Bone marrow (tissue), 2 donors: Measurements from ENCODE around the gene STX1A.

ENCODE experiments used
- DNase-seq, 2 donors: peaks; one replicate each; lab custom pipeline; 2025; lab: John Stamatoyannopoulos, UW

The STX1A gene

GRCh38 chr7:73706126-73707044, 13.1 kb downstream of the STX1A start:
- peak in 1 of 2 donors; percentile 13 for DNase-seq

GRCh38 chr7:73705551-73705920, 13.9 kb downstream of the STX1A start:
- no peak for DNase-seq

GRCh38 chr7:73704640-73705550, 14.6 kb downstream of the STX1A start:
- DNase-seq: no peak

GRCh38 chr7:73703757-73704639, 15.5 kb downstream of the STX1A start:
- DNase-seq: peak in 1 of 2 donors; percentile 22

GRCh38 chr7:73703225-73703624, 16.2 kb downstream of the STX1A start:
- DNase-seq: no peak

GRCh38 chr7:73702665-73703064, 16.8 kb downstream of the STX1A start:
- DNase-seq: no peak

GRCh38 chr7:73702226-73702625, 17.2 kb downstream of the STX1A start:
- no peak for DNase-seq

- DNase-seq: peak in 1 of 2 donors; percentile 25
Measured at GRCh38 chr7:73701357-73701995, 18.0 kb downstream of the STX1A start.

GRCh38 chr7:73700581-73701134, 18.8 kb downstream of the STX1A start:
- DNase-seq: no peak

- DNase-seq: no peak
Measured at GRCh38 chr7:73700069-73700423, 19.4 kb downstream of the STX1A start.

GRCh38 chr7:73699370-73700068, 19.9 kb downstream of the STX1A start:
- DNase-seq: no peak

GRCh38 chr7:73698410-73698809, 21.1 kb downstream of the STX1A start:
- no peak for DNase-seq

GRCh38 chr7:73696372-73696771, 23.1 kb downstream of the STX1A start:
- no peak for DNase-seq

GRCh38 chr7:73690646-73691045, 28.8 kb downstream of the STX1A start:
- no peak for DNase-seq

- no peak for DNase-seq
Measured at GRCh38 chr7:73688288-73688687, 31.2 kb downstream of the STX1A start.

- DNase-seq: no peak
Measured at GRCh38 chr7:73685311-73685710, 34.2 kb downstream of the STX1A start.

GRCh38 chr7:73683788-73684693, 35.4 kb downstream of the STX1A start:
- no peak for DNase-seq

GRCh38 chr7:73683056-73683787, 36.2 kb downstream of the STX1A start, which contains the start of the genes BUD23 and DNAJC30:
Gene BUD23 (plus strand): TSS chr7:73683597. CDS start chr7:73683626, 29 bp downstream.
Gene DNAJC30 (minus strand): TSS chr7:73683453. CDS start chr7:73683423, 30 bp downstream.
- DNase-seq: peak; percentile 82 to 93

GRCh38 chr7:73682745-73683055, 36.8 kb downstream of the STX1A start:
- DNase-seq: no peak
